ENCODE measurements around the gene P3H2. TPM values are rescaled to one million over a fixed set of nuclear protein-coding genes. Genes with fewer than 3 reads are reported as not detected.
"Not testable (repeated sequence)": the region's sequence is repeated elsewhere in the genome, so short reads cannot be mapped to it uniquely, and the experiment has no call there.

P3H2 gene
- total RNA-seq, 2 donors from 2014 or later = 5.1 to 5.4 TPM

GRCh38 chr3:189962466-189962865 lies 158.2 kb downstream of the P3H2 start:
- Histone ChIP-seq H3K4me3 (no peak overlapping the region), H3K27ac (no peak overlapping the region)
- no peak for TF ChIP-seq CTCF (IDR thresholded peaks at IDR 0.05)

GRCh38 chr3:189961522-189962161 lies 159.1 kb downstream of the P3H2 start:
- H3K4me3 ChIP-seq = no peak overlapping the region
- no peaks in the 10 kb centered on the region for H3K36me3 ChIP-seq
- H3K4me1 ChIP-seq = no peaks in the 10 kb centered on the region
- TF ChIP-seq CTCF (IDR thresholded peaks at IDR 0.05) = peak; percentile 90 to 91
- H3K27me3 ChIP-seq = no peaks in the 10 kb centered on the region
- DNase-seq (ENCODE audit: low spot score) = peak; percentile 87
- no peak overlapping the region for H3K27ac ChIP-seq
- H3K9me3 ChIP-seq = no peaks in the 10 kb centered on the region

More at GRCh38 chr3:189962466-189962865, 158.2 kb downstream of the P3H2 start:
- DNase-seq (ENCODE audit: low spot score) = no peak
- Histone ChIP-seq H3K27me3 (no peaks in the 10 kb centered on the region), H3K4me1 (no peaks in the 10 kb centered on the region), H3K9me3 (no peaks in the 10 kb centered on the region), H3K36me3 (no peaks in the 10 kb centered on the region)

- not testable (repeated sequence) for H3K36me3 ChIP-seq; DNase-seq (ENCODE audit: low spot score); H3K9me3 ChIP-seq; H3K27ac ChIP-seq; H3K4me1 ChIP-seq; H3K4me3 ChIP-seq; H3K27me3 ChIP-seq
Measured at GRCh38 chr3:189961086-189961485, 159.6 kb downstream of the P3H2 start.

- DNase-seq (ENCODE audit: low spot score) = no peak
- H3K4me3 ChIP-seq = no peak overlapping the region
- TF ChIP-seq CTCF (IDR thresholded peaks at IDR 0.05) = no peak
- H3K4me1 ChIP-seq = no peaks in the 10 kb centered on the region
- H3K36me3 ChIP-seq = no peaks in the 10 kb centered on the region
- H3K27ac ChIP-seq = no peak overlapping the region
- no peaks in the 10 kb centered on the region for H3K27me3 ChIP-seq
- no peaks in the 10 kb centered on the region for H3K9me3 ChIP-seq
Measured at GRCh38 chr3:189954733-189955665, 165.7 kb downstream of the P3H2 start.

- no peaks in the 10 kb centered on the region for H3K4me1 ChIP-seq
- H3K27me3 ChIP-seq = no peaks in the 10 kb centered on the region
- no peaks in the 10 kb centered on the region for H3K36me3 ChIP-seq
- no peak overlapping the region for H3K27ac ChIP-seq
- no peak for TF ChIP-seq CTCF (IDR thresholded peaks at IDR 0.05)
- DNase-seq (ENCODE audit: low spot score) = no peak
- no peak overlapping the region for H3K4me3 ChIP-seq
- no peaks in the 10 kb centered on the region for H3K9me3 ChIP-seq
Measured at GRCh38 chr3:189953551-189953950, 167.1 kb downstream of the P3H2 start.

- Histone ChIP-seq H3K9me3 (no peaks in the 10 kb centered on the region), H3K27ac (no peak overlapping the region), H3K4me3 (no peak overlapping the region), H3K4me1 (no peaks in the 10 kb centered on the region), H3K36me3 (no peaks in the 10 kb centered on the region), H3K27me3 (no peaks in the 10 kb centered on the region)
- DNase-seq (ENCODE audit: low spot score) = no peak
- no peak for TF ChIP-seq CTCF (IDR thresholded peaks at IDR 0.05)
Measured at GRCh38 chr3:189952272-189952671, 168.4 kb downstream of the P3H2 start.

Measured in right atrium auricular region (tissue), 2 donors.